HepG2 (cell line): ENCODE data around the gene DYNC1LI1. TPM values are rescaled to one million over a fixed set of nuclear protein-coding genes. Genes with fewer than 3 reads are reported as not detected.

Source experiments
- ATAC-seq: fragments of 200-7000 bp; cut with Tn5 transposase; 3 replicates; pipeline ENCODE4 v1.9.1; 2020; ENCODE audit warnings: mild to moderate bottlenecking, moderate library complexity
- BruUV-seq: library from RNA; stranded (reverse); fragments of 400-500 nt; replicated peaks from 2 replicates; lab custom pipeline; 2021; lab: Mats Ljungman, UMichigan
- CTCF ChIA-PET: fragments of 300-600 bp; formaldehyde crosslinking; extraction: SDS; loops from one replicate; lab custom pipeline; 2021; ENCODE audit warnings: low total read pairs, inconsistent platforms, low intra/inter-chr PET ratio; lab: Yijun Ruan, JAX
- POLR2A ChIA-PET: fragments of 350-600 bp; sonication (Branson Sonifier 250); formaldehyde crosslinking; loops from one replicate; lab custom pipeline; 2020; ENCODE audit warnings: antibody characterized with exemption, inconsistent platforms; lab: Yijun Ruan, JAX
- DNase-seq: peaks from one replicate; pipeline ENCODE4 v3.0.0-alpha.2; 2015; ENCODE audit warnings: low spot score
- FAIRE-seq: peaks from 3 replicates; lab custom pipeline; 2011; peaks lifted over from hg19 to GRCh38; lab: Jason Lieb, UNC
- H2AFZ ChIP-seq: one replicate; pipeline ENCODE4 v1.6.1; 2011; ENCODE audit warnings: low read length, inconsistent platforms
- H3K27ac ChIP-seq: fragments of 300-600 bp; 3 replicates; pipeline ENCODE4 v1.8.0; 2011; ENCODE audit warnings: mixed run types, mild to moderate bottlenecking, mixed read lengths, low read length, inconsistent platforms; ENCODE audit not compliant: insufficient read depth; ENCODE audit errors: extremely low read length
- H3K27me3 ChIP-seq, 2 experiments: fragments of 200-600 bp in 1 of 2; 2 replicates in 1 of 2; 3 replicates in 1 of 2; pipeline versions ENCODE4 v1.6.0 to v1.8.0; 2011; ENCODE audit warnings: low read length in 2 of 2, mild to moderate bottlenecking in 2 of 2, moderate library complexity in 2 of 2, inconsistent platforms in 1 of 2; ENCODE audit not compliant: insufficient read depth in 2 of 2, control insufficient read depth in 1 of 2
- H3K36me3 ChIP-seq, 2 experiments: fragments of 200-600 bp in 1 of 2; replicated peaks in 1 of 2; 2 replicates in 1 of 2; 3 replicates in 1 of 2; pipeline versions ENCODE4 v1.5.1 to v1.8.0; 2011; ENCODE audit warnings: low read length in 2 of 2, inconsistent platforms in 1 of 2; ENCODE audit not compliant: insufficient read depth in 2 of 2, control insufficient read depth in 1 of 2
- H3K4me1 ChIP-seq: 2 replicates; pipeline ENCODE4 v1.5.1; 2012; ENCODE audit warnings: low read length, inconsistent platforms; ENCODE audit not compliant: insufficient read depth
- H3K4me2 ChIP-seq: 2 replicates; pipeline ENCODE4 v1.6.0; 2011; ENCODE audit warnings: low read depth, low read length, inconsistent platforms
- H3K4me3 ChIP-seq, 3 experiments: fragments of 200-600 bp in 1 of 3; sonication (generic), shearing (Covaris generic) in 1 of 3; replicated peaks in 1 of 3; 2 replicates each; pipeline ENCODE4 v1.5.1; 2011 to 2016; ENCODE audit warnings: low read length in 3 of 3, inconsistent platforms in 2 of 3, low read depth in 2 of 3, mild to moderate bottlenecking in 2 of 3, control low read depth in 1 of 3, mixed read lengths in 1 of 3; ENCODE audit not compliant: insufficient read depth in 1 of 3
- H3K79me2 ChIP-seq: one replicate; pipeline ENCODE4 v1.6.1; 2011; ENCODE audit warnings: low read length, inconsistent platforms; ENCODE audit not compliant: insufficient read depth
- H3K9ac ChIP-seq: 2 replicates; pipeline ENCODE4 v1.6.0; 2011; ENCODE audit warnings: mild to moderate bottlenecking, low read depth, low read length, inconsistent platforms; ENCODE audit not compliant: insufficient read depth
- H3K9me3 ChIP-seq: 2 replicates; pipeline ENCODE4 v1.5.1; 2012; ENCODE audit warnings: mild to moderate bottlenecking, low read length
- H4K20me1 ChIP-seq: 2 replicates; pipeline ENCODE4 v1.6.0; 2011; ENCODE audit warnings: inconsistent platforms, mild to moderate bottlenecking, low read length, moderate library complexity; ENCODE audit not compliant: insufficient read depth
- AGO1 ChIP-seq: fragments of 200-400 bp; formaldehyde crosslinking; IDR thresholded peaks from 2 replicates; pipeline ENCODE4 v1.6.1; 2017; ENCODE audit warnings: mild to moderate bottlenecking, low read depth, low read length, moderate library complexity; ENCODE audit not compliant: poor library complexity, severe bottlenecking
- AGO2 ChIP-seq: fragments of 200-400 bp; formaldehyde crosslinking; optimal IDR thresholded peaks from 2 replicates; pipeline ENCODE3; 2017; ENCODE audit warnings: mild to moderate bottlenecking, low read depth, low read length, moderate library complexity
- EP300 ChIP-seq, 3 experiments: sonication (generic) in 1 of 3; formaldehyde crosslinking in 1 of 3; IDR thresholded peaks; 2 replicates each; pipeline versions ENCODE4 v1.5.1 to v1.6.1; 2011 to 2020; ENCODE audit warnings: low read depth in 2 of 3, low read length in 2 of 3, borderline replicate concordance in 1 of 3, improper control_type of control experiment in 1 of 3, mild to moderate bottlenecking in 1 of 3, missing genetic modification reagents in 1 of 3, moderate library complexity in 1 of 3
- GFI1 ChIP-seq: sonication (generic); formaldehyde crosslinking; IDR thresholded peaks from 2 replicates; pipeline ENCODE4 v1.5.0; 2020; ENCODE audit warnings: missing genetic modification reagents, mild to moderate bottlenecking, borderline replicate concordance
- JUND ChIP-seq: sonication (generic); formaldehyde crosslinking; IDR thresholded peaks from 2 replicates; pipeline ENCODE4 v1.8.0; 2022; ENCODE audit warnings: mild to moderate bottlenecking, missing genetic modification reagents
- KDM5A ChIP-seq: fragments of 200-600 bp; sonication (generic); IDR thresholded peaks from 2 replicates; pipeline ENCODE4 v1.7.0; 2018; ENCODE audit warnings: antibody characterized with exemption, mild to moderate bottlenecking, low read length, borderline replicate concordance
- MAFF ChIP-seq: IDR thresholded peaks from 2 replicates; pipeline ENCODE4 v1.6.1; 2011; ENCODE audit warnings: low read depth, low read length, improper control_type of control experiment
- MED1 ChIP-seq: sonication (generic); formaldehyde crosslinking; IDR thresholded peaks from 2 replicates; pipeline ENCODE4 v1.4.0; 2020; ENCODE audit warnings: missing genetic modification reagents
- NR2F2 ChIP-seq: IDR thresholded peaks from 2 replicates; pipeline ENCODE4 v1.6.1; 2012; ENCODE audit warnings: low read depth, inconsistent platforms, borderline replicate concordance
- REXO4 ChIP-seq: sonication (generic); formaldehyde crosslinking; IDR thresholded peaks from 2 replicates; pipeline ENCODE4 v1.8.0; 2022; ENCODE audit warnings: missing genetic modification reagents, mild to moderate bottlenecking, borderline replicate concordance
- SIN3A ChIP-seq: IDR thresholded peaks from 2 replicates; pipeline ENCODE4 v1.6.1; 2011; ENCODE audit warnings: low read depth, mild to moderate bottlenecking, control low read depth, low read length, borderline replicate concordance
- YEATS2 ChIP-seq: sonication (generic); formaldehyde crosslinking; IDR thresholded peaks from 2 replicates; pipeline ENCODE4 v1.4.0; 2020; ENCODE audit warnings: missing genetic modification reagents, borderline replicate concordance
- ZFP41 ChIP-seq: sonication (generic); formaldehyde crosslinking; IDR thresholded peaks from 2 replicates; pipeline ENCODE4 v1.4.0; 2020; ENCODE audit warnings: mild to moderate bottlenecking, missing genetic modification reagents, borderline replicate concordance
- ZKSCAN5 ChIP-seq: sonication (generic); formaldehyde crosslinking; IDR thresholded peaks from 2 replicates; pipeline ENCODE4 v1.5.1; 2020; ENCODE audit warnings: mild to moderate bottlenecking, missing genetic modification reagents
- ZNF24 ChIP-seq: fragments of 450-650 bp; IDR thresholded peaks from 2 replicates; pipeline ENCODE4 v1.6.1; 2017; ENCODE audit warnings: antibody characterized with exemption, mild to moderate bottlenecking
- ZNF354B ChIP-seq: sonication (generic); formaldehyde crosslinking; IDR thresholded peaks from 2 replicates; pipeline ENCODE4 v1.8.0; 2022; ENCODE audit warnings: mild to moderate bottlenecking, missing genetic modification reagents
- ZNF589 ChIP-seq: sonication (generic); formaldehyde crosslinking; conservative IDR thresholded peaks from 2 replicates; pipeline ENCODE4 v1.8.0; 2022; ENCODE audit warnings: mild to moderate bottlenecking, moderate library complexity, missing genetic modification reagents
- ZSCAN29 ChIP-seq: sonication (generic); formaldehyde crosslinking; conservative IDR thresholded peaks from 2 replicates; pipeline ENCODE4 v1.4.0; 2020; ENCODE audit warnings: mild to moderate bottlenecking, missing genetic modification reagents
- ZSCAN30 ChIP-seq: sonication (generic); formaldehyde crosslinking; IDR thresholded peaks from 2 replicates; pipeline ENCODE4 v1.5.0; 2020; ENCODE audit warnings: mild to moderate bottlenecking, missing genetic modification reagents
- WGBS: methylation state at CpG from one replicate; pipeline ENCODE4 v1.1.6; 2017; ENCODE audit warnings: low lambda C conversion rate; 5-methylcytosine and 5-hydroxymethylcytosine counted together
- in situ Hi-C: cut with HindIII; loops from 2 replicates; pipeline ENCODE4 v1.10.0; 2017; ENCODE audit warnings: low pct_unique_long_range_greater_than_20kb; ENCODE audit not compliant: extremely low pct_ligation_motif_present
- intact Hi-C: fragments of 100-400 bp; cut with micrococcal nuclease; formaldehyde crosslinking; loops from one replicate; pipeline ENCODE4 v1.10.0; 2022; ENCODE audit not compliant: unreplicated experiment
- polyA plus RNA-seq, 8 experiments: library from polyadenylated mRNA; depleted of rRNA in 3 of 8; stranded (reverse) in 7 of 8; unstranded in 1 of 8; fragments of >200 nt; fragmentation: Illumina TruSeq in 4 of 8; extraction: Trizol in 4 of 8; gene quantifications; 2 replicates each; pipeline versions ENCODE4 v1.2.1 to v1.2.3, GENCODE V29; 2011 to 2016; ENCODE audit warnings: low read depth in 4 of 8, missing spikeins in 1 of 8, mixed read lengths in 1 of 8; ENCODE audit not compliant: insufficient read depth in 1 of 8
- total RNA-seq, 5 experiments: library from RNA; depleted of rRNA; stranded (reverse); fragments of >200 nt; fragmentation: Illumina TruSeq; extraction: Trizol; gene quantifications; 2 replicates each; pipeline ENCODE4 v1.2.3, GENCODE V29; 2016; ENCODE audit warnings: low read depth in 1 of 5

DYNC1LI1 gene
- total and polyA plus RNA-seq, 2 of the 13 experiments (the other 11 are each of a cell fraction or from before 2014, with no cell fraction given): 13.4 to 37.1 TPM

DNA sequence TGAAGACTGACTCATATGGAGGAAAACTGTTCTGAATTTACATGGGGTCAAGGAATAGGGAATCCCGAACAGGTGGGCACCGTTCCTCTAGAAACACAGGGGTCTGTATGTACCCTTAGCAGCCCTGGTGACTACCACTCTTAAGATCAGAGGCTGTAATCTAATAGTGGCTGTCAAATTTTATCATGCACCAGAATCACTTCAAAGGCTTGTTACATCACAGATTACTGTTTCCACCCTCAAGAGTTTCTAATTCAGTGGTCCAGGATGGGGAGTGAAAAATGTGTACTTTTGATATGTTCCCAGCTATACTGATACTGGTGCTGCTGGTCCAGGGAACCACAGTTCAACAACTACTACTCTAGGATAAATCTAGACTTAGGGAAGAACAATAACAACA, 27.9 kb downstream of the DYNC1LI1 start:
- 96% methylated on average over 2 of the region's 2 CpGs for WGBS
- Histone ChIP-seq H4K20me1 (no peaks in the 10 kb centered on the region), H3K4me1 (no peaks in the 10 kb centered on the region), H2AFZ (no peak overlapping the region), H3K9me3 (no peaks in the 10 kb centered on the region), H3K4me3 (no peak overlapping the region), H3K27me3 (no peaks in the 10 kb centered on the region), H3K36me3 (peaks cover 0 to 10% of the 10 kb centered on the region in 2 experiments; a peak in 2 of 5 replicates), H3K27ac (no peak overlapping the region), H3K79me2 (peaks cover 12% of the 10 kb centered on the region), H3K4me2 (no peak overlapping the region), H3K9ac (no peak overlapping the region)
- FAIRE-seq: no peak
- CTCF ChIA-PET: no interaction called here
- POLR2A ChIA-PET: no interaction called here
- no peak for ATAC-seq
- no peak for DNase-seq
- in situ Hi-C loops: no loop called here
- intact Hi-C loops: no loop called here
- BruUV-seq: no TSS peak
- no peak for TF ChIP-seq MED1
- no peak for TF ChIP-seq KDM5A
- no peak for TF ChIP-seq SIN3A
- TF ChIP-seq AGO1: no peak
- TF ChIP-seq EP300 (IDR thresholded peaks at IDR 0.05; ENCODE audit: low read depth in 2 of 2, low read length in 2 of 2): no peak
- TF ChIP-seq EP300 (CRISPR knock-in tag; IDR thresholded peaks at IDR 0.05; ENCODE audit: borderline replicate concordance): no peak
- no peak for TF ChIP-seq JUND (CRISPR knock-in tag)
- no peak for TF ChIP-seq YEATS2 (CRISPR knock-in tag)
- no peak for TF ChIP-seq ZNF354B (CRISPR knock-in tag)
- TF ChIP-seq ZNF24: no peak
- no peak for TF ChIP-seq NR2F2
- TF ChIP-seq ZNF589 (CRISPR knock-in tag): no peak
- no peak for TF ChIP-seq ZSCAN29 (CRISPR knock-in tag)
- no peak for TF ChIP-seq GFI1 (CRISPR knock-in tag)
- no peak for TF ChIP-seq AGO2
- TF ChIP-seq REXO4 (CRISPR knock-in tag): no peak
- TF ChIP-seq MAFF: no peak
- TF ChIP-seq ZKSCAN5 (CRISPR knock-in tag): no peak
- TF ChIP-seq ZSCAN30 (CRISPR knock-in tag): no peak
- no peak for TF ChIP-seq ZFP41 (CRISPR knock-in tag)
